Skin of body (tissue), 2 donors: ENCODE data around the gene MYL12A. TPM values are rescaled to one million over a fixed set of nuclear protein-coding genes. Genes with fewer than 3 reads are reported as not detected.

Experiments
- DNase-seq: peaks from one replicate; lab custom pipeline; 2025; lab: John Stamatoyannopoulos, UW
- total RNA-seq: library from RNA; depleted of rRNA; stranded (reverse); fragments of >200 nt; gene quantifications from one replicate; pipeline ENCODE4 v1.2.3, GENCODE V29; 2014

Gene MYL12A
- total RNA-seq, 1 donor from 2014 or later, result 401 TPM

DNA sequence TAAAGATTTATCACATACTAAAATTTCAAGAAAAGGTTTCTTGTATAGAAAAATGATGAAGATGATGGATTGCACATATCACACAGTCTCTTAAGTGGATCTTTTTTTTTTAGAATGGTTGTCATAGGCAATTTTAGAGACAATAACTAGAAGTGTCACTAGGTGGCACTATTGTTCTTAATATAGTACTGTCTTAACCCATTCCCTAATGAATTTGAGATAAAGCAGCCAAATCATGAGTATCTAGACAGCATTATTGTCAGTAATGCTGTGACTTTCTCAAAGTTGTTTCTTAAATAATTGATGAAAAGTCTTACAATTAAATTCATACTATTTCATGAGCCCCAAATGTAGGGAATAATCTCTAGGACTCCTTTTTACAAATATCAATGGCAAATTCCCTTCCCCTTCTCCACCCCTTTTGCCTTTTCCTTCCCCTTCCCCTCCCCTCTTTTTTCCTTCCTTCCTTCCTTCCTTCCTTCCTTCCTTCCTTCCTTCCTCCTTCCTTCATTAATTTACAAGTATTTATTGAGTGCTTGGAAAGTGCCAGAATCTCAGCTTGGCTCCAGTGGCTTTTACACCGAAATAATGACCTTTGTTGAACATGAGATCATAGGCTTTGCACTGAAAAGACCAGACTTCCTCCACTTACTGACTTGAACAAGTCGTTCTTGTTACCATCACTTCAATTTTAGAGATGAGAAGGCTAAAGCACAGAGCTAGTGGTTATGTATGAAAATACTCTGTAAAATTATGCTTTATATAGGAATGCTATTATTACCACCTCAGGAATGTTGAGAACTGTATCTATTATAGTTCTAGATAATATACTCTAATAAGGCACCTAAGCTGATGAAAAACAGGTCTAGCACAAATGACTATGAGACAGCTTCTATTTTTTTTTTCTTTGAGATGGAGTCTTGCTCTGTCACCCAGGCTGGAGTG lies 34.1 kb downstream of the MYL12A start:
- DNase-seq, result peak; percentile 69

DNA sequence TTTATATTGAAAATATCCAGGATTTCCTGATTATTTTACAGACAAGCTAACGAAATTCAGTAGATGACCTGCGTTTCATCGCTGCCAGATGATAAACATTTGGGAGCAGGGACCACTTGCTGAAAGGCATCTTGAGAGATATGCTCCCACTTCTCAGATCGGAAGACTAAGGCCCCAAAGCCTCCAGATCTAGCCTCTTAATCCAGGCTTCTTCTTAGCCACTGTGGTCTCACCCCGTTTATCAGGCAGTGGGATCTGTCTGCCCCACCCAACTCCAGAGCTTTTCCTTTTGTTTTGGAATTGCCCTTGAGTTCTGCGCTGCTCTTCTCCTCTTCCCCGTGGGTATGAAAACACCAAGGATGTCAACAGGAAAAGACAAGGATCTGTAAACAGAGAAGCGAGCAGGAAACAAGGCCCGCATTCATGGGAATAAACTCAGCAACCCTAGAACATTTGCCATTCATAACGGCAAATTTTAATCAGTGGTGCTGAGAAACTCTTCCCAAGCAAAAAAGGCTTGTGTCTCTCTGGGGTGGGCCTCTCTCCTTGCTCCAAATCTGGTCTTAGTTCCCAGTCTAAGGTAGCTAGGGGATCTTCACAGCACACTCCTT lies 35.8 kb downstream of the MYL12A start:
- no peak for DNase-seq

DNA sequence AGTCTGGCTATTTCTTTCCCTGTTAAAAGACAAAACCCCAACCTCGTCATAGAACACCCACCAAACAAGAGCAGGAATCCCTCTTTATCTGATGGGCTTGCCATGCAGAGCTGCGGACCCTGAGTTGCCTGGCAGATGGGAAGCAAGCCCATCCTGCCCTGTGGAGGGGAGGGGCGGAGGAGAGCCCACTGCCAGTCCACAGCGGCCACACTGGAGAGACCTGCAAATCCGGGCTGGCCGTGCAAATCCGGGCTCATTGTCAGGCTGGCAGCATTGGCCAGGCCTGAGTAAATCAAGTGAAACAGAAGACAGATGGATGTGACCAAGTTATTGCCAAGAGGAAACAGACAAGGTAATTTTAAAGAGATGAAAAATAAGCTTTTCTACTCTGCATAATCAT lies 36.3 kb downstream of the MYL12A start:
- DNase-seq, result no peak

DNA sequence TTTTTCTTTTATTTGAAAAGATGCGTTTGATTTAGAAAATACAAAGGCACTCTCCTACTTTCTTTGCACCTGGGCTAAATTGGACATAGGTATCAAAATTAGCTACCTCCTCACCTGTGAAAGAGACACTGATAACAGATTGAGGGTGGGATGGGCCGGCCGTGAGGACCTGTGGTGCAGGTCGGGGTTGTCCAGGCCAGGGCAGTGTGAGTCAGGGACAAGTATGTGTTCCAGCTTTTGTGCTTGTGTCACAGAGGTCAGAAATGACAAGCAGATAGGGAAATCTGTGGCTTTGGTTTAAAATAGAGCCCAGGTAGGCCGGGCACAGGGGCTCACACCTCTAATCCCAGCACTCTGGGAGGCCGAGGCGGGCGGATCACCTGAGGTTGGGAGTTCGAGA lies 36.9 kb downstream of the MYL12A start:
- no peak for DNase-seq

DNA sequence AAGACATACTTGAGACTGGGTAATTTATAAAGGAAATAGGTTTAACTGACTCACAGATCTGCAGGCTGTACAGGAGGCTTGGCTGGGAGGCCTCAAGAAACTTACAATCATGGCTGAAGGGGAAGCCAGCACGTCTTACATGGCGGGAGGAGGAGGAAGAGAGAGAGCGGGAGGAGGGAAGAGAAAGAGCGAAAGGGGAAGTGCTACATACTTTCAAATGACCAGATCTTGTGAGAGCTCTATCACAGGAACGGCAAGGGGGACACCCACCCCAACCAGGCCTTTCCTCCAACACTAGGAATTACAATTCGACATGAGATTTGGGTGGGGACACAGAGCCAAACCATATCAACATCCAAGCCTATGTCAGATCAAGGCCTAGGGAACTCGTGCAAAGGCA lies 38.6 kb downstream of the MYL12A start:
- DNase-seq, result no peak

DNA sequence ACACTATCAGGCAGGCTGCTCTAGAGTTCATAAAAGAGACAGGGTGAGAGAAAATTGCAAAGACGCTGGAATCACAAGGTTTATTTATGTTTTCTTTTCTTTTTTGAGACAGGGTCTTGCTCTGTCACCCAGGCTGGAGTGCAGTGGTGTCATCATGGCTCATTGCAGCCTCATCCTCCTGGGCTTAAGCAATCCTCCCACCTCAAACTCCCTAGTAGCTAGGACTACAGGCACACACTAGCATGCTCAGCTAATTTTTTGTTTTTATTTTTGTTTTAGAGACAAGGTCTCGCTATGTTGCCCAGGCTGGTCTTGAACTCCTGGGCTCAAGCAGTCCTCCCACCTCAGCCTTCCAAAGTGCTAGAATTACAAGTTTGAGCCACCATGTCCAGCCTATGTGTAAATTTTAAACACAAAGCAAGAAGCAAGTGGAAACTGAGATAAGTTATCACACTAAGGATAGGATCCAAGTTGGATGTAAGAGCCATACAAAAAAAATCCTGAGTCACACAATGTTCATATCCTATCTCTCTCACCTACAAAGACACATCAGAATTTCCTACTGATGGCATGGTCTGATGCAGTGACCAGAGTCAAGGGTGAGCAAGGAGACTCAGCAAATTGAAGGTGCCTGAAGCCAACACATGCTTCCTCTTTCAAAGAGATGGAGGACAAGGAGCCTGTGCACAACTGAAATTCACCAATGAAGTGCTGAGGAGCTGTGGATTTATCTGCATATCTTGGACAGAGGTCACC lies 45.8 kb downstream of the MYL12A start:
- DNase-seq, result no peak

DNA sequence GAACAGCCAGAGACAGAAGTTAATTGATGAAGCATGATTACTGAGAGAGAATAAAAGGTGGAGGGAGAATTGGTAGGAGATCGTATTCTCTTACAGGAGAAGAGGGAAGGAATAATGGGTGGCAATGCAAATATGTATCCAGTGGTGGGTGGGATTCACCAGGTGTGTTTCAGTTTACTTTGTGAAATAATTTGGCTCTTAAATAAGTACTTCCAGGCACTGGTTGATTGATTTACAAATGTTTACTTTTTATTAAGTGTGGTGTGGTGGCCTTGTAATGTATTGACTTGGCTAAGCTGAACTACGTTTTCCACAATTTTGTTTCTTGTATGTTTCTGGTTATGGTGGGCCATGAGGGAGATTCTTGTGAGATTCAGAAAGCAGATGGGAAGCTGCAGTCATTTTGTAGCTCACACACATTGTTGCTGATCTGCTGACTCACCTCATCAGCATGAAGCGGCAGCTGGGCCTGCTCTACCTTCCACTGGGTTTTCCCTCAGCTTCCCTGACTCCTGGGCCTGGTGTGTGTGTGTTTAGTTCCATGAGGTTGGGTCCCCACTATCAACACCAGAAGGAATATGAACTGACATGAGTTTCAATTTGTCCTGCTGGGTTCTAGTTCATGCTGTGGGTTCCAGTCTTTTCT lies 47.0 kb downstream of the MYL12A start:
- no peak for DNase-seq

DNA sequence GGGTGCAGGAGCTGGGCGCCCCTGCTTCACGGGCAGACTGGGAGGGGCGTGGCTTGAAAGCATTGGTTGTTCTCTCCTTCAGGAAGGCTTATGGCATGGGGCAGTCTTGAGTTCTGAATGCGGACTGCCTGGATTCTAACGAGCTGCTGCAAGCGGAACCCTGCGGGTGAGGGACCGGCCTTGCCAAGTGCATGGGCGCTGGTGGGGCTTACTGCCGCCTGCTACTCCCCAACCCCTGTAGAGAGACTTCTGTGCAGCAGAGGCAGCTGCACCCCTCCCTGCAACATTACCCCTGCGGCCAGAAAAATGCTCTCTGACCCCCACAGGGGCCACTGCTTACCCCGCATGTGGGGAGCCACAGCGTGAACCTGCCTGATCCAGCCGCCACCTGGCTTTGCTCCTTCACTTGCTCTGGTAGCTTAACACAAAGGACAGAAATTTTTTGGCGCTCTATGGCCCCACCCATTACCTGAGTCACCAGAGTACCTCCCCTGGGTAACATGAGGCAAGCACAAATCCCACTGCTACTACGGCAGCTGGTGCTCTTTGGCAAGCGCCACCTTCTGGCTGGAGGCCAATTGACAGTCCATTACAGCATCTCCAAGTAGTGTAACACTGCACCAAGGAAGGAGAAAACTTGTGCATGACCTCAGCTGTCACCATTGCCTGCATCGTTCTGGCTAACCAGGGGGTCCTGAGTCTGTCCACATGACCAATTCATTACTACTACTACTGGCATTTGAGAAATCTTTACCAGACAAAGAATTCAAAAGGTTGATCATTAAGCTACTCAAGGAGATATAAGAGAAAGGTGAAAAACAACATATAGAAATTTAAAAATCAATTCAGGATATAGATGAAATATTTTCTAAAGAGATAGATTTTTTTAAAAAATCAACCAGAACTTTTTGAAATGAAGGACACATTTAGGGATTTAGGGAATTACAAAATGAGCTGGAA lies 49.7 kb downstream of the MYL12A start:
- DNase-seq, result peak; percentile 35

DNA sequence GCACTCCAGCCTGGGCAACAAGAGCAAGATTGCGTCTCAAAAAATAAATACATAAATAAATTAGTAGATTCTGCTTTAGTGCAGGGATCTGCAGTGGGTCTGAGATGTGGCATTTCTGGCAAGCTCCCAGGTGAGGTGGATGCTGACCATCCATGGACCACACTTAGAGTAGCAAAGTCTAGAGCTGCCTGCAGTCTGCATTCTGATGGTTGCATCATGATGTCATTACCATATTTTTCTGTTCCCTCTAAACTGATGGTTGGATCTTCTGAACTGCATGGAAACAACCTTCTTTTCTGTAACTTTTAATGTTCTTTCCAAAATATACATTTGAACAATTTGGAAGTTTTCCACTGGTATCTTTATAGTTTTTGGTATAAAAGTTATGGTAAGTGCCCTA lies 57.2 kb downstream of the MYL12A start:
- no peak for DNase-seq

DNA sequence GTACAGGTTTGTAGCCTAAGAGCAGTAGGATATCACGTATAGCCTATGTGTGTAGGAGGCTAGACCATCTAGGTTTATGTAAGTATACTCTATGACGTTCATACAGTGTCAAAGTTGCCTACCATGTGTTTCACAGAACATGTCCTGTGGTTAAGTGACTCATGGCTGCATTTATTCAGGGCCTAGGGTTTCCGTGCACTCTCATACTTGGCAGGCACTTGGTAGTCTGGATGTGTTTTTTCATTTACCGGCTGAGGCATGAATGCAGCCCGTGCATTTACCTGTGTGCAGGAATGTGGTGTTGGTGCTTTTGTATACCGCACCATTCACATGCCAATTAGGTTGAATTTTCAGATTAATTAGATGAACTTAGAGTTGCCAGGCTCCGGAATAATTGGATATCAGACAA lies 57.8 kb downstream of the MYL12A start:
- no peak for DNase-seq

Other genes with a start within 250 kb of the MYL12A start
- 21.7 TPM for gene LPIN2, start 234.7 kb upstream of the MYL12A start, total RNA-seq
- 70.2 TPM for gene MYOM1, start 27.8 kb upstream of the MYL12A start, total RNA-seq
- gene MYL12B, start 14.3 kb downstream of the MYL12A start, total RNA-seq, result 197 TPM
- 69.0 TPM for gene TGIF1, start 202.4 kb downstream of the MYL12A start, total RNA-seq